Stimulated activated naive CD4-positive, alpha-beta T cell (primary cell): ENCODE results near the gene FLT1.
A peak's percentile ranks its signal among the peaks of the same experiment; 100 is the strongest.

Experiments used
- DNase-seq, 6 experiments: peaks; one replicate each; lab custom pipeline; 2025; lab: John Stamatoyannopoulos, UW

Gene FLT1

GRCh38 chr13:28494778-28495537 is at the start of gene FLT1:
FLT1 (minus strand) TSS chr13:28495128; CDS start chr13:28494843, 285 bp downstream.
- peak; percentile 9 to 58 (median 41) for DNase-seq

GRCh38 chr13:28544026-28544425 is 49.1 kb upstream of the FLT1 start:
- DNase-seq, result no peak

GRCh38 chr13:28542804-28543203 is 47.9 kb upstream of the FLT1 start:
- no peak for DNase-seq

GRCh38 chr13:28541966-28542365 is 47.0 kb upstream of the FLT1 start:
- no peak for DNase-seq

GRCh38 chr13:28540612-28541011 is 45.7 kb upstream of the FLT1 start:
- DNase-seq, result no peak

GRCh38 chr13:28539625-28540286 is 44.8 kb upstream of the FLT1 start:
- DNase-seq, result no peak

GRCh38 chr13:28538932-28539331 is 44.0 kb upstream of the FLT1 start:
- no peak for DNase-seq

GRCh38 chr13:28537171-28537570 is 42.2 kb upstream of the FLT1 start:
- DNase-seq, result no peak

- no peak for DNase-seq
These were observed 41.4 kb upstream of the FLT1 start for GRCh38 chr13:28536371-28536770.

- no peak for DNase-seq
These were observed 40.8 kb upstream of the FLT1 start for GRCh38 chr13:28535734-28536133.

- DNase-seq, result no peak
These were observed 39.9 kb upstream of the FLT1 start for GRCh38 chr13:28534801-28535200.

GRCh38 chr13:28534210-28534609 is 39.3 kb upstream of the FLT1 start:
- DNase-seq, result no peak

- DNase-seq, result no peak
These were observed 38.7 kb upstream of the FLT1 start for GRCh38 chr13:28533441-28534166.

- DNase-seq, result no peak
These were observed 38.2 kb upstream of the FLT1 start for GRCh38 chr13:28533125-28533436.

- DNase-seq, result peak in 1 of 6 experiments; percentile 16
These were observed 37.6 kb upstream of the FLT1 start for GRCh38 chr13:28532388-28533124.

- no peak for DNase-seq
These were observed 37.0 kb upstream of the FLT1 start for GRCh38 chr13:28531845-28532387.

GRCh38 chr13:28531077-28531844 is 36.3 kb upstream of the FLT1 start:
- no peak for DNase-seq

GRCh38 chr13:28530729-28531076 is 35.8 kb upstream of the FLT1 start:
- no peak for DNase-seq

GRCh38 chr13:28529836-28530235 is 34.9 kb upstream of the FLT1 start:
- no peak for DNase-seq

- no peak for DNase-seq
These were observed 33.9 kb upstream of the FLT1 start for GRCh38 chr13:28528848-28529247.

- no peak for DNase-seq
These were observed 33.5 kb upstream of the FLT1 start for GRCh38 chr13:28528388-28528787.
